ENCODE data around the gene ZMYND8.

The ZMYND8 gene

GRCh38 chr20:47232518-47232917 lies 124.0 kb downstream of the ZMYND8 start:
- H3K27ac ChIP-seq (ENCODE audit: low read depth, low read length): no peak overlapping the region
- H3K4me3 ChIP-seq (ENCODE audit: low read length): no peak overlapping the region
- H3K36me3 ChIP-seq (ENCODE audit: control insufficient read depth, insufficient read depth, low read length): peaks cover 26% of the 10 kb centered on the region
- no peak overlapping the region for H3K9ac ChIP-seq (ENCODE audit: low read length)
- H3K4me1 ChIP-seq (ENCODE audit: control insufficient read depth, insufficient read depth, low read length): no peaks in the 10 kb centered on the region
- H3K27me3 ChIP-seq (ENCODE audit: control insufficient read depth, insufficient read depth, low read length): no peaks in the 10 kb centered on the region

- Histone ChIP-seq H3K4me1 (ENCODE audit: control insufficient read depth, insufficient read depth, low read length) (no peaks in the 10 kb centered on the region), H3K36me3 (ENCODE audit: control insufficient read depth, insufficient read depth, low read length) (peaks cover 24% of the 10 kb centered on the region), H3K27ac (ENCODE audit: low read depth, low read length) (no peak overlapping the region), H3K4me3 (ENCODE audit: low read length) (no peak overlapping the region), H3K27me3 (ENCODE audit: control insufficient read depth, insufficient read depth, low read length) (no peaks in the 10 kb centered on the region), H3K9ac (ENCODE audit: low read length) (no peak overlapping the region)
Measured at GRCh38 chr20:47231382-47232039, 125.0 kb downstream of the ZMYND8 start.

GRCh38 chr20:47230811-47231256 lies 125.7 kb downstream of the ZMYND8 start:
- H3K9ac ChIP-seq (ENCODE audit: low read length): no peak overlapping the region
- H3K4me1 ChIP-seq (ENCODE audit: control insufficient read depth, insufficient read depth, low read length): no peaks in the 10 kb centered on the region
- H3K27ac ChIP-seq (ENCODE audit: low read depth, low read length): no peak overlapping the region
- H3K4me3 ChIP-seq (ENCODE audit: low read length): no peak overlapping the region
- no peaks in the 10 kb centered on the region for H3K27me3 ChIP-seq (ENCODE audit: control insufficient read depth, insufficient read depth, low read length)
- H3K36me3 ChIP-seq (ENCODE audit: control insufficient read depth, insufficient read depth, low read length): peaks cover 20% of the 10 kb centered on the region

GRCh38 chr20:47228654-47229053 lies 127.8 kb downstream of the ZMYND8 start:
- Histone ChIP-seq H3K27me3 (ENCODE audit: control insufficient read depth, insufficient read depth, low read length) (no peaks in the 10 kb centered on the region), H3K27ac (ENCODE audit: low read depth, low read length) (no peak overlapping the region), H3K36me3 (ENCODE audit: control insufficient read depth, insufficient read depth, low read length) (peaks cover 18% of the 10 kb centered on the region), H3K4me3 (ENCODE audit: low read length) (no peak overlapping the region), H3K9ac (ENCODE audit: low read length) (no peak overlapping the region), H3K4me1 (ENCODE audit: control insufficient read depth, insufficient read depth, low read length) (no peaks in the 10 kb centered on the region)

- Histone ChIP-seq H3K36me3 (ENCODE audit: control insufficient read depth, insufficient read depth, low read length) (peaks cover 18% of the 10 kb centered on the region), H3K27ac (ENCODE audit: low read depth, low read length) (no peak overlapping the region), H3K27me3 (ENCODE audit: control insufficient read depth, insufficient read depth, low read length) (no peaks in the 10 kb centered on the region), H3K9ac (ENCODE audit: low read length) (no peak overlapping the region), H3K4me3 (ENCODE audit: low read length) (no peak overlapping the region), H3K4me1 (ENCODE audit: control insufficient read depth, insufficient read depth, low read length) (no peaks in the 10 kb centered on the region)
Measured at GRCh38 chr20:47227576-47227975, 128.9 kb downstream of the ZMYND8 start.

GRCh38 chr20:47227119-47227518 lies 129.4 kb downstream of the ZMYND8 start:
- Histone ChIP-seq H3K9ac (ENCODE audit: low read length) (no peak overlapping the region), H3K4me3 (ENCODE audit: low read length) (no peak overlapping the region), H3K27ac (ENCODE audit: low read depth, low read length) (no peak overlapping the region), H3K27me3 (ENCODE audit: control insufficient read depth, insufficient read depth, low read length) (no peaks in the 10 kb centered on the region), H3K4me1 (ENCODE audit: control insufficient read depth, insufficient read depth, low read length) (no peaks in the 10 kb centered on the region), H3K36me3 (ENCODE audit: control insufficient read depth, insufficient read depth, low read length) (peaks cover 22% of the 10 kb centered on the region)

- H3K9ac ChIP-seq (ENCODE audit: low read length): no peak overlapping the region
- peaks cover 30% of the 10 kb centered on the region for H3K36me3 ChIP-seq (ENCODE audit: control insufficient read depth, insufficient read depth, low read length)
- H3K27ac ChIP-seq (ENCODE audit: low read depth, low read length): no peak overlapping the region
Measured at GRCh38 chr20:47225458-47225857, 131.0 kb downstream of the ZMYND8 start.

GRCh38 chr20:47224857-47225256 lies 131.6 kb downstream of the ZMYND8 start:
- no peaks in the 10 kb centered on the region for H3K4me1 ChIP-seq (ENCODE audit: control insufficient read depth, insufficient read depth, low read length)
- no peak overlapping the region for H3K9ac ChIP-seq (ENCODE audit: low read length)
- no peaks in the 10 kb centered on the region for H3K27me3 ChIP-seq (ENCODE audit: control insufficient read depth, insufficient read depth, low read length)
- peaks cover 29% of the 10 kb centered on the region for H3K36me3 ChIP-seq (ENCODE audit: control insufficient read depth, insufficient read depth, low read length)
- H3K27ac ChIP-seq (ENCODE audit: low read depth, low read length): no peak overlapping the region
- H3K4me3 ChIP-seq (ENCODE audit: low read length): no peak overlapping the region

More at GRCh38 chr20:47225458-47225857, 131.0 kb downstream of the ZMYND8 start:
- no peaks in the 10 kb centered on the region for H3K27me3 ChIP-seq (ENCODE audit: control insufficient read depth, insufficient read depth, low read length)
- no peak overlapping the region for H3K4me3 ChIP-seq (ENCODE audit: low read length)
- H3K4me1 ChIP-seq (ENCODE audit: control insufficient read depth, insufficient read depth, low read length): no peaks in the 10 kb centered on the region

GRCh38 chr20:47224300-47224791 lies 132.2 kb downstream of the ZMYND8 start:
- Histone ChIP-seq H3K4me3 (ENCODE audit: low read length) (no peak overlapping the region), H3K27ac (ENCODE audit: low read depth, low read length) (no peak overlapping the region), H3K27me3 (ENCODE audit: control insufficient read depth, insufficient read depth, low read length) (no peaks in the 10 kb centered on the region), H3K4me1 (ENCODE audit: control insufficient read depth, insufficient read depth, low read length) (no peaks in the 10 kb centered on the region), H3K9ac (ENCODE audit: low read length) (no peak overlapping the region), H3K36me3 (ENCODE audit: control insufficient read depth, insufficient read depth, low read length) (peaks cover 28% of the 10 kb centered on the region)

GRCh38 chr20:47223896-47224295 lies 132.6 kb downstream of the ZMYND8 start:
- H3K4me3 ChIP-seq (ENCODE audit: low read length): no peak overlapping the region
- no peak overlapping the region for H3K27ac ChIP-seq (ENCODE audit: low read depth, low read length)
- no peaks in the 10 kb centered on the region for H3K27me3 ChIP-seq (ENCODE audit: control insufficient read depth, insufficient read depth, low read length)
- peaks cover 28% of the 10 kb centered on the region for H3K36me3 ChIP-seq (ENCODE audit: control insufficient read depth, insufficient read depth, low read length)
- no peaks in the 10 kb centered on the region for H3K4me1 ChIP-seq (ENCODE audit: control insufficient read depth, insufficient read depth, low read length)
- H3K9ac ChIP-seq (ENCODE audit: low read length): no peak overlapping the region

- Histone ChIP-seq H3K27ac (ENCODE audit: low read depth, low read length) (no peak overlapping the region), H3K4me3 (ENCODE audit: low read length) (no peak overlapping the region), H3K4me1 (ENCODE audit: control insufficient read depth, insufficient read depth, low read length) (no peaks in the 10 kb centered on the region), H3K9ac (ENCODE audit: low read length) (no peak overlapping the region), H3K27me3 (ENCODE audit: control insufficient read depth, insufficient read depth, low read length) (no peaks in the 10 kb centered on the region), H3K36me3 (ENCODE audit: control insufficient read depth, insufficient read depth, low read length) (peaks cover 26% of the 10 kb centered on the region)
Measured at GRCh38 chr20:47222468-47223119, 133.9 kb downstream of the ZMYND8 start.

GRCh38 chr20:47221036-47221625 lies 135.4 kb downstream of the ZMYND8 start:
- no peaks in the 10 kb centered on the region for H3K27me3 ChIP-seq (ENCODE audit: control insufficient read depth, insufficient read depth, low read length)
- peaks cover 29% of the 10 kb centered on the region for H3K36me3 ChIP-seq (ENCODE audit: control insufficient read depth, insufficient read depth, low read length)
- H3K27ac ChIP-seq (ENCODE audit: low read depth, low read length): no peak overlapping the region
- H3K4me1 ChIP-seq (ENCODE audit: control insufficient read depth, insufficient read depth, low read length): no peaks in the 10 kb centered on the region
- no peak overlapping the region for H3K9ac ChIP-seq (ENCODE audit: low read length)
- H3K4me3 ChIP-seq (ENCODE audit: low read length): no peak overlapping the region

Data from rectal smooth muscle tissue (tissue), 1 donor.